Lung (tissue), 12 donors: ENCODE measurements around the gene C20orf204. TPM values are rescaled to one million over a fixed set of nuclear protein-coding genes. Genes with fewer than 3 reads are reported as not detected.
A peak's percentile ranks its signal among the peaks of the same experiment; 100 is the strongest.

Experiments used
- ATAC-seq: fragments of 200-7000 bp; cut with Tn5 transposase; one replicate; pipeline ENCODE4 v1.9.1; 2020; ENCODE audit warnings: moderate number of reproducible peaks; ENCODE audit not compliant: insufficient read depth, low FRiP score
- DNase-seq, 3 donors: peaks; one replicate each; pipeline ENCODE4 v3.0.0-alpha.2; 2013 to 2017
- H3K27ac ChIP-seq, 2 donors: one replicate each; pipeline ENCODE4 v1.5.1; 2013; ENCODE audit warnings: mild to moderate bottlenecking in 2 of 2, moderate library complexity in 2 of 2, control low read depth in 1 of 2, inconsistent platforms in 1 of 2, low read depth in 1 of 2, low read length in 1 of 2
- H3K27me3 ChIP-seq, 3 donors: one replicate each; pipeline ENCODE4 v1.5.1; 2013; ENCODE audit warnings: low read length in 2 of 3; ENCODE audit not compliant: control insufficient read depth in 3 of 3, insufficient read depth in 3 of 3
- H3K36me3 ChIP-seq, 4 donors: one replicate each; pipeline ENCODE4 v1.5.1; 2013; ENCODE audit warnings: low read length in 4 of 4, mild to moderate bottlenecking in 1 of 4, moderate library complexity in 1 of 4; ENCODE audit not compliant: control insufficient read depth in 4 of 4, insufficient read depth in 4 of 4
- H3K4me1 ChIP-seq, 5 donors: one replicate each; pipeline ENCODE4 v1.5.1; 2013; ENCODE audit warnings: low read length in 5 of 5, mild to moderate bottlenecking in 2 of 5, moderate library complexity in 1 of 5; ENCODE audit not compliant: control insufficient read depth in 5 of 5, insufficient read depth in 5 of 5
- H3K4me3 ChIP-seq: one replicate; pipeline ENCODE4 v1.5.1; 2013; ENCODE audit warnings: mild to moderate bottlenecking, control low read depth, moderate library complexity
- H3K9ac ChIP-seq, 2 donors: one replicate each; pipeline ENCODE4 v1.5.1; 2013; ENCODE audit warnings: low read length in 2 of 2, control low read depth in 1 of 2; ENCODE audit not compliant: insufficient read depth in 1 of 2
- H3K9me3 ChIP-seq, 4 donors: one replicate each; pipeline ENCODE4 v1.5.1; 2013; ENCODE audit warnings: low read length in 3 of 4, mild to moderate bottlenecking in 1 of 4, moderate library complexity in 1 of 4; ENCODE audit not compliant: control insufficient read depth in 4 of 4, insufficient read depth in 3 of 4
- whole genome bisulfite sequencing, 2 donors: extraction: QIAGEN DNeasy Blood & Tissue Kit; methylation state at CpG; one replicate each; pipeline ENCODE4 v1.1.7; 2013; 5-methylcytosine and 5-hydroxymethylcytosine counted together
- polyA plus RNA-seq, 2 donors: library from polyadenylated mRNA; stranded (reverse); fragments of 200-250 nt; gene quantifications; one replicate each; pipeline ENCODE4 v1.2.1, GENCODE V29; 2013
- total RNA-seq, 2 donors: library from RNA; depleted of rRNA in 1 of 2; stranded (reverse); fragments of >200 nt in 1 of 2; gene quantifications; one replicate each; pipeline ENCODE4 v1.2.1, GENCODE V29; 2014 to 2021
- TF ChIP-seq, protein P1 (sequence below): IDR thresholded peaks from 2 replicates; pipeline ENCODE4 v1.5.1; 2012; ENCODE audit warnings: mild to moderate bottlenecking; ENCODE audit errors: control extremely low read depth, extremely low read depth
- donor health status: control.
- donor health status: control.
- donor health status: Bipolar disorder and iron deficiency.
- donor health status: healthy.
- donor health status: DM: yes; HTN: yes; CAD: no.

The C20orf204 gene
- total and polyA plus RNA-seq, 4 donors, result 0.50 to 2.0 (median 0.98) TPM

DNA sequence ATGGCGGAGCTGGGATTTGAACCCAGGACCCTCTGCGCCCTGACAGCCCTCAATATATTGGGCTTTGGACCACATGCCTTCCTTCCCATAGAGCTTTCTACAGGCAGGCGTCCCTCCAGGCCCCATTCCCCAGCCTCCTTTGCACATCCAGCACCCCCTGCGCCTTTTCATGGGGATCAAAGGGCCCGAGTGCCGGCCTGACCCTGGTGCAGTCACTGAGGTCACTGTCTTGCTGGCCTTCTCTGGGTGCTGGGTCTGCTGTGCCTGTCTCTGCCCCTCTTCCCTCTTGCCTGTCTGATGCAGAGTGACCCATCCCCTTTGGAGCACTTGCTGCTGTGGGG, 45.6 kb downstream of the C20orf204 start:
- 87% methylated on average over 6 of the region's 6 CpGs for WGBS, 2 donors

GRCh38 chr20:64082126-64082731, 46.2 kb downstream of the C20orf204 start:
- H3K4me3 ChIP-seq, result no peak overlapping the region
- DNase-seq (peak; percentile 44 to 61 (median 53)), ATAC-seq (no peak)
- peaks cover 3 to 34% (median 14%) of the 10 kb centered on the region in 3 donors for H3K27me3 ChIP-seq
- no peak overlapping the region for H3K27ac ChIP-seq
- TF ChIP-seq, protein P1, sequence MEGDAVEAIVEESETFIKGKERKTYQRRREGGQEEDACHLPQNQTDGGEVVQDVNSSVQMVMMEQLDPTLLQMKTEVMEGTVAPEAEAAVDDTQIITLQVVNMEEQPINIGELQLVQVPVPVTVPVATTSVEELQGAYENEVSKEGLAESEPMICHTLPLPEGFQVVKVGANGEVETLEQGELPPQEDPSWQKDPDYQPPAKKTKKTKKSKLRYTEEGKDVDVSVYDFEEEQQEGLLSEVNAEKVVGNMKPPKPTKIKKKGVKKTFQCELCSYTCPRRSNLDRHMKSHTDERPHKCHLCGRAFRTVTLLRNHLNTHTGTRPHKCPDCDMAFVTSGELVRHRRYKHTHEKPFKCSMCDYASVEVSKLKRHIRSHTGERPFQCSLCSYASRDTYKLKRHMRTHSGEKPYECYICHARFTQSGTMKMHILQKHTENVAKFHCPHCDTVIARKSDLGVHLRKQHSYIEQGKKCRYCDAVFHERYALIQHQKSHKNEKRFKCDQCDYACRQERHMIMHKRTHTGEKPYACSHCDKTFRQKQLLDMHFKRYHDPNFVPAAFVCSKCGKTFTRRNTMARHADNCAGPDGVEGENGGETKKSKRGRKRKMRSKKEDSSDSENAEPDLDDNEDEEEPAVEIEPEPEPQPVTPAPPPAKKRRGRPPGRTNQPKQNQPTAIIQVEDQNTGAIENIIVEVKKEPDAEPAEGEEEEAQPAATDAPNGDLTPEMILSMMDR, result no peak
- 5 to 19% methylated on average over 9 to 13 of the region's 13 CpGs for WGBS, 2 donors
- peaks cover 0 to 55% (median 22%) of the 10 kb centered on the region in 5 donors for H3K4me1 ChIP-seq
- H3K36me3 ChIP-seq, result no peaks in the 10 kb centered on the region
- no peak overlapping the region for H3K9ac ChIP-seq
- H3K9me3 ChIP-seq, result no peaks in the 10 kb centered on the region

More for the DNA sequence above, 45.6 kb downstream of the C20orf204 start:
- H3K4me3 ChIP-seq, result no peak overlapping the region
- ATAC-seq, result no peak
- DNase-seq, result no peak
- H3K9ac ChIP-seq, result no peak overlapping the region
- peaks cover 0 to 55% (median 22%) of the 10 kb centered on the region in 5 donors for H3K4me1 ChIP-seq
- H3K36me3 ChIP-seq, result no peaks in the 10 kb centered on the region
- no peaks in the 10 kb centered on the region for H3K9me3 ChIP-seq
- H3K27ac ChIP-seq, result no peak overlapping the region
- H3K27me3 ChIP-seq, result peaks cover 3 to 29% (median 14%) of the 10 kb centered on the region in 3 donors
- TF ChIP-seq, protein P1, result no peak

GRCh38 chr20:64082820-64083377, 46.9 kb downstream of the C20orf204 start:
- H3K36me3 ChIP-seq, result no peaks in the 10 kb centered on the region
- DNase-seq (no peak), ATAC-seq (no peak)
- H3K27me3 ChIP-seq, result peaks cover 3 to 37% (median 14%) of the 10 kb centered on the region in 3 donors
- H3K4me1 ChIP-seq, result peaks cover 0 to 55% (median 21%) of the 10 kb centered on the region in 5 donors
- H3K9ac ChIP-seq, result no peak overlapping the region
- WGBS, 2 donors, result 13 to 17% methylated on average over 13 of the region's 13 CpGs
- H3K9me3 ChIP-seq, result no peaks in the 10 kb centered on the region
- H3K4me3 ChIP-seq, result no peak overlapping the region
- TF ChIP-seq, protein P1, result no peak
- H3K27ac ChIP-seq, result no peak overlapping the region
